HG03139 (cell line): ENCODE measurements around the gene C12orf75.
A peak's percentile ranks its signal among the peaks of the same experiment; 100 is the strongest.
"Not testable (repeated sequence)": the region's sequence is repeated elsewhere in the genome, so short reads cannot be mapped to it uniquely, and the experiment has no call there.

ENCODE experiments used
- ATAC-seq: cut with Tn5 transposase; IDR thresholded peaks from one replicate; pipeline ENCODE4 v1.9.1; 2021; ENCODE audit not compliant: unreplicated experiment

C12orf75 gene

DNA sequence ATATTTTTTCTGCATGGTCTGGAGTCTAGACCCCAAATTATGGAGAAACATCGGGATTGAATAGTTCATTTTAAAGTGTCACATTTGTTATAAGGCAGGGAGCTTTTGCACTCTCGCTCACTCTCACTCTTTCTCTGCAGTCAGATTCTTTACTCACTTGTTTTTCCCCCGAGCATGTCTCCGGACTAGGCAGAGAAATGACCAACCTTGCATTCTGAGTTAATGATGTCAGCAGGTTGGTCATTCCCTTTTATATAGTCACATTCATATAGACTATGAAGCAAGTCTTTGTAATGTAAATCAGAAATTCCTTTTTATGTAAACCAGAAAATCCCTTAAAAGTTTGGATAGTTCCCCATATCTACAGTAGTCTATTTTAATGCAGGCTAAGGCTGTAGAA, 4.1 kb downstream of the C12orf75 start:
- no peak for ATAC-seq

DNA sequence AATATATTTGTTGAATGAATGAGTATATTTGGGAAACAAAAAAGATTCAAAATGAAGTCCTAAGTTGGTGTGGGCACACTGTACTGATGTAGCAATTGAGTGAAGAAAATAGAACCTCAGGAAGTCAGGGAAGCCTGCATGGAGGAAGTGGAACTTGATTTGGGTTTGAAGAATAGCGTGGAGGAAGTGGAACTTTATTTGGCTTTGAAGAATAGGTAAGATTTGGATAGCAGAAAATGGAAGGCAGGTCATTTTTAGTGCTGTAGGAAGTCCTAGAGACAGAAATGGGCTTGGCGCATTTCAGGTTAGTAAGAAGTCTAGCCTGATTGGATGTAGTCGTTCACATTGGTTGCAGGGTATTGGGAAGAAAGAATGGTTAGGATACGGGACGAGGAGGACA, 5.4 kb downstream of the C12orf75 start:
- ATAC-seq: no peak

- no peak for ATAC-seq
Measured at GRCh38 chr12:105336411-105336810, 5.9 kb downstream of the C12orf75 start.

GRCh38 chr12:105337391-105337790, 6.9 kb downstream of the C12orf75 start:
- no peak for ATAC-seq

- ATAC-seq: no peak
Measured at GRCh38 chr12:105338966-105339365, 8.5 kb downstream of the C12orf75 start.

- ATAC-seq: no peak
Measured at GRCh38 chr12:105341010-105341409, 10.5 kb downstream of the C12orf75 start.

DNA sequence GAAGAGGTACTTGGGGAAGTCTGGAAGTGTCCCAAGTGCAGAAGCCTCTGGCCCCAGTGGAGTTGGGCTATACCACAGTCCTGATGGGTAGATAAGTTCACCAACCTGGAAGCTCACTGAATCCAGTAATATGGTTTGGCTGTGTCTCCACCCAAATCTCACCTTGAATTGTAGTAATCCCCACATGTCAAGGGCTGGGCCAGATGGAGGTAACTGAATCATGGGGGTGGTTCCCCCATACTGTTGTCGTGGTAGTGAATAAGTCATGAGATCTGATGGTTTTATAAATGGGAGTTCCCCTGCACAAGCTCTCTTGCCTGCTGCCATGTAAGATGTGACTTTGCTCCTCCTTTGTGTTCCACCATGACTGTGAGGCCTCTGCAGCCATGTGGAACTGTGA, 11.1 kb downstream of the C12orf75 start:
- not testable (repeated sequence) for ATAC-seq

- no peak for ATAC-seq
Measured at GRCh38 chr12:105342464-105342863, 12.0 kb downstream of the C12orf75 start.

DNA sequence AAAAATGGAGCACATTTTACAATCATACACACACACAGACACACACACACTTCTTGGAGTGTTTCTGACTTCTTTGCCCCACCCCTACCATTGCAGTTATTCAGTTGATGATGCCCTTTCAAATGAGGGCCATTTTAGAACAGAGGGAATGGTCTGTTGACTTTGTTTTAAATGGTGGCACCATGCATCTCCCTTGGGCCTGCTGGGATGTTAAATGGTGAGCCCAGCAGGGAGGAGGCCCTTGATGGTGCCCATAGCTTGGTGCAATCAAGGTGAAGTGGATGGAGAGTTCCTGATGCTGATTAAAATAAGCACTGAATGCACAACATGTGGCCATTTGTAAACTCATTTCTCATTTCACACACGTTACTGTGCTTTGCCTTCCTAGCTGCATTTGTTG, 13.3 kb downstream of the C12orf75 start:
- no peak for ATAC-seq

- no peak for ATAC-seq
Measured at GRCh38 chr12:105347499-105347898, 17.0 kb downstream of the C12orf75 start.

GRCh38 chr12:105348142-105348541, 17.7 kb downstream of the C12orf75 start:
- no peak for ATAC-seq

DNA sequence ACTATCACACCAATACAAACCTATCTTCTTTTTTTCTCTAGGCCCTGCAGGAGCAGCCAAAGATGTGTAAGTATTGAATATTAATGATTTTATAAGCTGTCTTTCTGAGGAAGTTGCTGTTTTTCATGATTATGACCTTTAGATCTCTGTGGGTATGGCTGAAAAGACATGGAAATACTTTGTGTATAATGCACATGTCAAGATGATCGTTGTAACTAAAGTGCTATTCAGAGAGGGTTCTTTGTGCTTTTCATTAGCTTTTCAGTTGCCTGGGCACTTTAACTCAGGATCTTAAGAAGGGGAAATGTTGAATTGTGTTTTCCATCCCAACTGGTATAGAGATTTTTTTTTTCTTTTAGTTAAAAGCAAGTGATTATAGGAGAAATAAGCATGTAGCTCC, 18.1 kb downstream of the C12orf75 start:
- ATAC-seq: no peak

GRCh38 chr12:105349138-105349537, 18.6 kb downstream of the C12orf75 start:
- ATAC-seq: no peak

- ATAC-seq: no peak
Measured at GRCh38 chr12:105351523-105351922, 21.0 kb downstream of the C12orf75 start.

- ATAC-seq: peak; percentile 73
Measured at GRCh38 chr12:105352052-105352451, 21.6 kb downstream of the C12orf75 start.

DNA sequence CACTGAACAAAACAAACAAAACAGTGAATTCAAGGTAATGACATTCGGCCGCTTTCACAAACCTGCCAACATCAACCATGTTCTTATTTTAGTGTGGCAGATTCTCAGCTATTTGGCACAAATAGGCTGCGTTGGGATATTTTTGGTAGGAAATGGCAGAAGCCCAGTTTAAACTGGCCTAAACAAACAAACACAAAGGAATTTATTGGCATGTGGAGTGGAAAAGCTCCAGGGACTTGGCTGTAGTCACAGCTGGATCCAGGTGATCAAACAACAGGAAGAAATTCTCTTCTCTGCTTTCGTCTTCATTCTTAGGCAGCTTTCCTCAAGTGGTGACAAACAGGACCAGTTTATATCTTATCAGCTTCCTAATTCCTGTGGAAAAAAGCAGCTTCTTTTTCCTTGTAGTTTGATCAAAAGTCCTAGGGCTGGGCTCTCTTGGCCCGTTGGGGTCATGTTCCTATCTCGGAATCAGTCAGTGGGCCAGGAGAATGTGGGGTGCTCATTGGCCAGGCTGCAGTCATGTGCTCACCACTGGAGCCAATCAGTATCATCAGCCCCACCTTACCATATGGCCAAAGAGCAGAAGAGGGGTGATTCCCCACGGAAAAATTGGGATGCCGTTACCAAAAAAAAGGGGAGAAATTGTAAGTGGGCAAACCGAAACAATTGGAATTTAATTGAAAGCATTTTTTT, 22.6 kb downstream of the C12orf75 start:
- ATAC-seq: no peak

DNA sequence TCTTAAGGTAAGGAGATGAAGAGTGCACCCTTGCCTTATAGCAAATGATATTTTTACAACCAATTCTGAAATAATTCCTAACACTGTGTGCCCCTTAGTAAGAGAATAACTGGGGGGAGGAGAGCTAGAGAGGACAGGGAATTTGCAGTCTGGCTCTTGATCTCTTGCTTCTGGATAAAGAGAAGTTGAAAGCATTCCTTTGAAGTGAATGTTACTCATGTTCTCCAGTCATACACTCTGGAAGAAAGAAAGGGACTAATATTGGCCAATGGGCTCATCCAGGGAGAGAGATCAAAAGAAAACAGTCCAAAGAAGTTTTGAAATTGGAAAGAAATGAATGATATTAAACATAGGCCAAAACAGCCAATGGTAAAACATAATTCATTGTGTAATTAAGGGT, 25.3 kb downstream of the C12orf75 start:
- ATAC-seq: no peak

DNA sequence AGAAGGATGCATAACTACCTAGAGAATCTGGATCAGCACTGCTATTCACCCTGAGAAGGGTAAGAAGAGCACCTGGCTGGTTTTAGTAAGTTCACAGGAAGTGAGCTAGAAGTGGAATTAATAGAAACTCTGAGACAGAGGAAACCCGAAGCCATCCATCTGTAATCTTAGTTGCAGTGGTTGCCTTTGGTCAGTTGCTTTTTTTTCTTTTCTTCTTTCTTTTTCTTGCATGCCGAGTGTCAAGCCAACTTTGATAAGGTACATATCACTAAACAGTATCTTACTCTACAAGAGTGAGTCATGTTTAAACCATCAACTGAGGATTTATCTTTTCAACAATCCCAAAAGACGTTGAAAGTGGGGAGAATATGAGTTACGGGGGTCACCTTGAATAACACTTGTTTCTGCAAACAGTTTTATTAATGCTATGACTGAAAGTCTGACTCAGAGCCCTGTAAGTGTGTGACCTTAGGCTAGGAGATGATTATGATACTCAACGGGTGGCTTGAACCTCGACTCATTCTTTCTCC, 26.7 kb downstream of the C12orf75 start:
- ATAC-seq: peak; percentile 63

DNA sequence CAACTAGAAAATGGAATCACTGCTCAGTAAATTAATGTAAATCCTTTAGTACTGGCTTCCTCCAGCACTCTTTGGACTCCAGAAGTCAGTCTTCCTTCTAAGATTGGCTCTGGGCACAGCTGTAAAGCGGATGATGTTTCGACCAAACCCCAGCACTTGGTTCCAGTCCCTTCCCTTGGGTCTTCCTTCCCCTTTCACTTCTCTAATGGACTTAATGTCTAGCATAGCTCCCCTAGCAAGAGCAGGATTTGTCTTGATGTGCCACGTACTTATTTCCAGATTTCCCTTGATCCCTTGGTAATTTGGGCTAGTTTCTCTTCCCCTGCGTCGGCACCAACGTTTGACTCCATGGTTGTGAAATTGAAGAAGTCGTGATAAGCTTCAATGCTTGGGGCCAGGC, 28.3 kb downstream of the C12orf75 start:
- ATAC-seq: peak; percentile 46

GRCh38 chr12:105359856-105360255, 29.4 kb downstream of the C12orf75 start:
- ATAC-seq: no peak

GRCh38 chr12:105363890-105364289, 33.4 kb downstream of the C12orf75 start:
- ATAC-seq: no peak

GRCh38 chr12:105365231-105365630, 34.7 kb downstream of the C12orf75 start:
- no peak for ATAC-seq

DNA sequence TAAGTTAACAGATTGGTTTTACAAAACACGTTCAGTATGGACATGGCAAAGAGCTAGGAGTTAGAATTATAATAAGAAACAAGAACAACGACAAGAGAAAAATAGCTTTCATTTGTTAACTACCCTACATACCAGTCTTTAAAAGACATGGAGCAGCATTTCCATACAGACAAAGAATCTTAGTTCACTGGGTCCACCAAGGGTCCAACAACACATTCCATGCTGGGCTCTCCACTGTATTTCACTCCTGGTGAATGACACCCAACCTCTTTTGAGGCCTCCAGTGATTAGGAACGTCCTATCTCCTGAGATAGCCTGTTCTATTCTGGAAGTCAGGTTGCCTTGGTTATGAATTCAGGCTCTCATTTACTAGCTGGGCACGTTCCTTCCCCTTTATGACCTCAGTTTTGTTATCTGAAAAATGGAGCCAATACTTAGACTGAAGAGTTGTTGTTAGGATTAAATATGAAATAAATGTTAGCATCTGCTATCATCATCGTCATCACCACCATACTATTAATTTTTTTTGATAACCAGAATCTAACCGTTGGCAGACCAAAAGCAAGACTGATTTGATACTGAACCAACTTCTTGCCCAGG, 37.7 kb downstream of the C12orf75 start:
- no peak for ATAC-seq
